AG04449 (cell line): ENCODE measurements around the gene SDCBP2.

Experiments
- CTCF ChIA-PET: fragments of 350-600 bp; formaldehyde crosslinking; extraction: SDS; loops from one replicate; lab custom pipeline; 2021; ENCODE audit warnings: antibody characterized with exemption; lab: Yijun Ruan, JAX
- POLR2A ChIA-PET: fragments of 400-600, 350-600 bp; formaldehyde crosslinking; extraction: SDS; loops from one replicate; lab custom pipeline; 2020; ENCODE audit warnings: antibody characterized with exemption, inconsistent platforms; lab: Yijun Ruan, JAX
- DNase-seq: peaks from one replicate; pipeline ENCODE4 v3.0.0-alpha.2; 2010; ENCODE audit warnings: low read depth, low spot score
- H3K4me3 ChIP-seq: 2 replicates; pipeline ENCODE4 v1.5.1; 2011; ENCODE audit warnings: low read depth, mild to moderate bottlenecking, control low read depth, low read length
- TF ChIP-seq, protein P1 (sequence below): IDR thresholded peaks from one replicate; pipeline ENCODE4 v1.5.1; 2011; ENCODE audit warnings: mild to moderate bottlenecking, moderate library complexity, low read length, control low read depth, inconsistent platforms; ENCODE audit not compliant: insufficient read depth; ENCODE audit errors: missing control alignments

Gene SDCBP2

DNA sequence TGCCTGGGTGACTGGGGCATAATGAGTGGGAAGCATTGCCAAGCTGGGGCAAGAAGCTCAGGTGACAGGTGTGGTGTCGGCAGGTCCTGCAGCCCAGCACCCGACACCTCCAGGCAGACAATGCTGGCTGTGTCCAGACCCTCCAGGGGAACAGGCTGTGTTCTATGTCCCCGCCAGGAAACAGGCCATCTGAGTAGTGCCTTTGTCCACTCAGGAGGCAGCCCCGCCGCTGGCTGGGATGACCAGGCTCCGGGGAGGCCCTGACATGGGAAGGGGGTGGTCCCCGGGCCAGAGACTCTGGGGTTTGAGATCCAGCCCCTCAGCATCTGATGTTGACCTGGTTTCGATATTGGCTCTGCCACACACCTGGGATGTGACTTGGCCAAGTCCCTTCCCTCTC lies 34.4 kb downstream of the SDCBP2 start:
- H3K4me3 ChIP-seq: no peak overlapping the region
- no peak for DNase-seq
- TF ChIP-seq, protein P1, sequence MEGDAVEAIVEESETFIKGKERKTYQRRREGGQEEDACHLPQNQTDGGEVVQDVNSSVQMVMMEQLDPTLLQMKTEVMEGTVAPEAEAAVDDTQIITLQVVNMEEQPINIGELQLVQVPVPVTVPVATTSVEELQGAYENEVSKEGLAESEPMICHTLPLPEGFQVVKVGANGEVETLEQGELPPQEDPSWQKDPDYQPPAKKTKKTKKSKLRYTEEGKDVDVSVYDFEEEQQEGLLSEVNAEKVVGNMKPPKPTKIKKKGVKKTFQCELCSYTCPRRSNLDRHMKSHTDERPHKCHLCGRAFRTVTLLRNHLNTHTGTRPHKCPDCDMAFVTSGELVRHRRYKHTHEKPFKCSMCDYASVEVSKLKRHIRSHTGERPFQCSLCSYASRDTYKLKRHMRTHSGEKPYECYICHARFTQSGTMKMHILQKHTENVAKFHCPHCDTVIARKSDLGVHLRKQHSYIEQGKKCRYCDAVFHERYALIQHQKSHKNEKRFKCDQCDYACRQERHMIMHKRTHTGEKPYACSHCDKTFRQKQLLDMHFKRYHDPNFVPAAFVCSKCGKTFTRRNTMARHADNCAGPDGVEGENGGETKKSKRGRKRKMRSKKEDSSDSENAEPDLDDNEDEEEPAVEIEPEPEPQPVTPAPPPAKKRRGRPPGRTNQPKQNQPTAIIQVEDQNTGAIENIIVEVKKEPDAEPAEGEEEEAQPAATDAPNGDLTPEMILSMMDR: no peak
- ChIA-PET POLR2A (no interaction called here), CTCF (no interaction called here)

DNA sequence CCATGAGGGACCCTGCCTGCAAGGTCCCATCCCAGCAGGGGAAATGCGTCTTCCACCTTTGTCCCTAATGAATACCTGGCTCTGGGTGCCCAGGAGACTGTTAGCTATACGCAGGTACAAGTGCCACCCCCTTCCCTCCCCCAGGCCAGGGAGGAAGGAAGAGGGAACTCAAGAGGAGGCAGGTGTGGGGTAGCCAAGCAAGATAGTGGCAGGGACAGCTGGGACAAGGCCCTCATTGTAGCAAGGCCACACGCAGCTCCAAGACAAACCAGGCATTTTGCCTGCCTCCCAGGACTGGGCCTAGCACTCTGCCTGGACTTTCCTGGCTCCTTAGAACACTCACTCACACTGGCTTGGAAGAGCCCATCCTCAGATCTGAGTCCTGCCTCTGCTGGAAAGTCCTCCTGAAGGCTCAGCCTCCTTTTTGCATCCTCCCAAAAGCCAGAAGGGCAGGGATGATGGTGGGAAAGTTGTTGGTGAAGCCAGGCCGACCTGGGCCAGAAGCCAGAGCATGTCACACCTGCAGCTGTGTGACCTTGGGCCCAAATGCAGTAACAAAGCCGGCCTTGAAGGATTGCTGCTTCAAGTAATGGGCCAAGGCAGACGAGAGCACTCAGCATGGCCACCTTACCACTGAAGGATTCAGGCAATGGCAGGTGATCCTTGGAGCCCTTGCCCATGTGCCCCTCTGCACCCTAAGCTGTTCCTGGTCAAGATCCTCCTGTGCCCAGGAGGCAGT lies 35.1 kb downstream of the SDCBP2 start:
- H3K4me3 ChIP-seq: no peak overlapping the region
- ChIA-PET POLR2A (no interaction called here), CTCF (no interaction called here)
- TF ChIP-seq, protein P1: no peak
- DNase-seq: no peak

DNA sequence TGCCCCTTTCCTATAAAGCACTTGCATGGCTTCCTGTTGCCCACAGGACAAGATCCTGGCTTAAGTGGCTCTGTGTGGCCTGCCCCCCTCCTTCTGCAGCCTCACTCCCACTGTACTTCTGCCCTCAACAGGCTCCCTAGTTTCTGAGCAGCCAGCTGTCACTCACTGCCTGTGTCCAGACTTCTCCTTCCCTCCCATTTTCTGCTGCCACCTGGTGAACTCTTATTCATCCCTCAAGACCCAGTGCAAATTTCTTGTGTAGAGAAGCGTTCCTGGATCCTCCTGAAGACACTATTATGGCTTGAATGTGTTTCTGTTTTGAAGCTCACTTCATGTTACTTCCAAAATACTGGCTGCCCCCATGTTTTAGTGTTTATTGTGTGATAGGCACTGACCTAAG lies 36.3 kb downstream of the SDCBP2 start:
- CTCF ChIA-PET: interaction anchor here (1.1 kb wide), 1 partner anchor 20 kb away, joined by 4 read pairs; no protein-coding TSS in a partner anchor
- H3K4me3 ChIP-seq: no peak overlapping the region
- TF ChIP-seq, protein P1: no peak
- POLR2A ChIA-PET: no interaction called here
- no peak for DNase-seq

DNA sequence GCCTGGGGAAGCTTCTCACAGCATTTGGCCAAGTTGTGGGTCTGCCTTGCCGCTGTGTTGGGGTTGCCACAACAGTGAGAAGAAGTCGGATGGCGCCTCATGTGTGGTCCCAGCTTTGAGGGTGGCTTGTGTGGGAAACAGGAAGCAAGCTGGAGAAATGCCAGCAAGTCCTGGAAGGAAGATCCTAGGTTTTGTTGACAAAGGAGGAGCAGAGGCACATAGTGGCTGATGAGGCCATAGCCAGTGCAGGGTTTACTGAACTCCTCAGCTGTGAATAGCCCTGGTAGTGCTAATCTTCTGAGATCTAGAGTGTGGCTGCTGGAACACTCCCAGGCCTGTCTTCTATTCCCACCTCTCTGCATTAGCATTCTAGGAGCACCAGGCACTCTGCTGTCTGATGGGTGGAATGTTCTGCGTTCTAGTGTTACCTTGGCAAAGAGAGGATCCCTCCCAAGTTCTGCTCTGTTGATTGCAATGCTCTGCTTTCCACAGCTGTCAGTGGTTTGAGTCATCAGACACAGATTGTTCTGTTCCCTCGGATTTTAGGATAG lies 37.7 kb downstream of the SDCBP2 start:
- POLR2A ChIA-PET: interaction anchor here (0.9 kb wide), 1 partner anchor 9 kb away, joined by 3 read pairs; no protein-coding TSS in a partner anchor
- TF ChIP-seq, protein P1: no peak
- CTCF ChIA-PET: interaction anchor here (0.9 to 1.9 kb wide), 6 partner anchors 11 to 176 kb away, joined by 3 to 8 read pairs (median 4); partner anchors contain the start of gene NSFL1C
- DNase-seq: no peak
- H3K4me3 ChIP-seq: no peak overlapping the region

DNA sequence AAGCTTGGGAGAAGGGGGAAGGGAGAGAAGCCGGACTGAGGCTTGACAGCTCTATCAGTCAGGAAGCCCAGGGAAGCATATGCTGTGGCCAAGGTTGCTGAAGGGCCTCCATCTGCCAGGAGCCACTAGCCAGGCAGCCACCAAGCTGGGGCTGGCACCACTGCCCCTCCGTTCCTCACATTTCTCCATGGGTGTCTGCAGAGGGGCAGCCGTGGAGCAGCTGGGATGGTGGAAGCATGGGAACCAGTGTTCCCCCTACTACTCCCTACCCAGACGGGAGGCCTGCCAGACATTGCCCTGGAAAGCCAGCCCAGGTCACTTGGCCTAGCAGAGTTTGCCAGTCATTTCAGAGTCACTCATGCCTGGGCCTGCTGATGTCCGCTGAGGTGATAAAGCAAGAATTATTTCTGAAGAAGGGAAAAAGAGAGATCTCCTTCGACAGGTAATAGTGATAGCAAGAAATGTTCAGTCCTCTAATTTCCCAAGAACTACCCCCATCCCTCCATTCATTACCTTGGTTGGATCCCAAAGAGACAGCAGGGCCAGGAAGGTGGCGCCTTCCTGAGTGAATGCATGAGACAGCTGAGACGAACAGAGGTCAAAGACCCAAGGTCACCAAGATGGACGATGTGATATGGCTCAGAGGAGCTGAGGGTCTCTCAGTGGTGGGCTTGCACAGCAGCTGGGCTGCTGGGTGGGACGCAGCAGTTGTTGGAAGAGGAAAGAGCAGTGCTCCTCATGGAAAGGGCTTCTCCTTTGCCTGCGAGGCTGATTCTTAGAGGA lies 41.0 kb downstream of the SDCBP2 start:
- TF ChIP-seq, protein P1: no peak
- no peak overlapping the region for H3K4me3 ChIP-seq
- POLR2A ChIA-PET: no interaction called here
- CTCF ChIA-PET: interaction anchor here (1.1 kb wide), 1 partner anchor 25 kb away, joined by 3 read pairs; no protein-coding TSS in a partner anchor
- no peak for DNase-seq

DNA sequence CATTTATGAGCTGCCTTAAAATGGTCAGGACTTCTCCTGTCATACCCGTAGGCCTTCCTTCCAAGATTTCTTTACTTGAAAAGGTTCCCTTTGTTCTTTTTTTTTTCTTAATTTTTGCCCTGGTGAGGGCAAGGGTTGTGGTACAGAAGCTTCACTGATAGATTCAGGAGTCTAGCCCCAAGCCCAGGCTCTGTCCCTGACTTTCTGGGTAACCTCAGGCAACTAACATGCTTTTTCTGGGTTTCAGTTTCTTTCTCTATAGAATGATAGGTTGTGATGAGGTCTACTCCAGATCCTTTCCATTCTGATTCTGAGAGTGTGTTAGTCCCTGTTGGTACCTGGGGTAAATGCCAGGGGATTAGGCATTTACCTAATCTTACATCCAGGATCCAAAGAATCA lies 41.6 kb downstream of the SDCBP2 start:
- TF ChIP-seq, protein P1: no peak
- ChIA-PET POLR2A (no interaction called here), CTCF (no interaction called here)
- no peak overlapping the region for H3K4me3 ChIP-seq
- no peak for DNase-seq
